ENCODE results near the gene OSBPL7.

DNA sequence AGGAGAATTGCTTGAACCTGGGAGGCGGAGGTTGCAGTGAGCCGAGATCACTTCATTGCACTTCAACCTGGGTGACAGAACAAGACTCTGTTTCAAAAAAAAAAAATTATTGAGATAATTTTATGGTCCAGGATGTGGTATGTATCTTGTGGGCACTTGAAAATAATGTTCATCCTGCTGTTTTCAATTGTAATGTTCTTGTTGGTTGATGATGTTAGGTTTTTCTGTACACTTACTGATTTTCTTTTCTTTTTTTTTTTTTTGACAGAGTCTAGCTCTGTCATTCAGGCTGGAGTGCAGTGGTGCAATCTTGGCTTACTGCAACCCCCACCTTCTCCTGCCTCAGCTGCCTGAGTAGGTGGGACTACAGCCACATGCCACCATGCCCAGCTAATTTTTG is 58.9 kb downstream of the OSBPL7 start:
- TF ChIP-seq, protein P1, sequence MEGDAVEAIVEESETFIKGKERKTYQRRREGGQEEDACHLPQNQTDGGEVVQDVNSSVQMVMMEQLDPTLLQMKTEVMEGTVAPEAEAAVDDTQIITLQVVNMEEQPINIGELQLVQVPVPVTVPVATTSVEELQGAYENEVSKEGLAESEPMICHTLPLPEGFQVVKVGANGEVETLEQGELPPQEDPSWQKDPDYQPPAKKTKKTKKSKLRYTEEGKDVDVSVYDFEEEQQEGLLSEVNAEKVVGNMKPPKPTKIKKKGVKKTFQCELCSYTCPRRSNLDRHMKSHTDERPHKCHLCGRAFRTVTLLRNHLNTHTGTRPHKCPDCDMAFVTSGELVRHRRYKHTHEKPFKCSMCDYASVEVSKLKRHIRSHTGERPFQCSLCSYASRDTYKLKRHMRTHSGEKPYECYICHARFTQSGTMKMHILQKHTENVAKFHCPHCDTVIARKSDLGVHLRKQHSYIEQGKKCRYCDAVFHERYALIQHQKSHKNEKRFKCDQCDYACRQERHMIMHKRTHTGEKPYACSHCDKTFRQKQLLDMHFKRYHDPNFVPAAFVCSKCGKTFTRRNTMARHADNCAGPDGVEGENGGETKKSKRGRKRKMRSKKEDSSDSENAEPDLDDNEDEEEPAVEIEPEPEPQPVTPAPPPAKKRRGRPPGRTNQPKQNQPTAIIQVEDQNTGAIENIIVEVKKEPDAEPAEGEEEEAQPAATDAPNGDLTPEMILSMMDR (IDR thresholded peaks at IDR 0.05): no peak
- TF ChIP-seq EP300 (IDR thresholded peaks at IDR 0.05) (no peak), POLR2A (IDR thresholded peaks at IDR 0.05) (no peak)
